GM23248 (cell line): ENCODE data around the gene RNPEP.

Source experiments
- EZH2 ChIP-seq: fragments of 200-600 bp; sonication (generic); IDR thresholded peaks from 2 replicates; pipeline ENCODE4 v1.6.1; 2018; ENCODE audit warnings: antibody characterized with exemption, mild to moderate bottlenecking; ENCODE audit not compliant: insufficient read depth, poor library complexity, severe bottlenecking
- EZH2phosphoT487 ChIP-seq: fragments of 200-600 bp; sonication (generic); IDR thresholded peaks from 2 replicates; pipeline ENCODE4 v1.6.1; 2018; ENCODE audit warnings: antibody characterized with exemption, moderate library complexity, mild to moderate bottlenecking, low read depth; ENCODE audit not compliant: insufficient read depth

GRCh38 chr1:201942129-201942495, 40.3 kb upstream of the RNPEP start:
- TF ChIP-seq EZH2 = no peak
- no peak for TF ChIP-seq EZH2phosphoT487
